K562 (cell line): Measurements from ENCODE around the gene HJV. TPM values are rescaled to one million over a fixed set of nuclear protein-coding genes. Genes with fewer than 3 reads are reported as not detected.

Source experiments
- ATAC-seq: fragments of 200-7000 bp; cut with Tn5 transposase; 3 replicates; pipeline ENCODE4 v1.9.1; 2020; ENCODE audit warnings: moderate library complexity
- BruUV-seq: library from RNA; stranded (reverse); fragments of 400-500 nt; replicated peaks from 2 replicates; lab custom pipeline; 2021; lab: Mats Ljungman, UMichigan
- CTCF ChIA-PET: fragments of 300-600 bp; formaldehyde crosslinking; extraction: SDS; loops from one replicate; lab custom pipeline; 2021; ENCODE audit warnings: low intra/inter-chr PET ratio; lab: Yijun Ruan, JAX
- POLR2A ChIA-PET: fragments of 300-600, 350-650 bp; sonication (Branson Sonifier 250); formaldehyde crosslinking; extraction: SDS; loops from one replicate; lab custom pipeline; 2021; ENCODE audit warnings: antibody characterized with exemption, inconsistent platforms; lab: Yijun Ruan, JAX
- DNase-seq, 4 experiments: peaks; one replicate each; pipeline versions ENCODE4 v3.0.0 to v3.0.0-alpha.2; 2011 to 2018; ENCODE audit warnings: low spot score in 3 of 4, mixed read lengths in 3 of 4; ENCODE audit errors: extremely low read depth in 1 of 4
- FAIRE-seq: peaks from 2 replicates; lab custom pipeline; 2011; peaks lifted over from hg19 to GRCh38; lab: Jason Lieb, UNC
- H2AFZ ChIP-seq: 2 replicates; pipeline ENCODE4 v1.6.0; 2011; ENCODE audit warnings: low read depth, low read length, control low read depth, inconsistent platforms
- H3K27ac ChIP-seq: fragments of 200-600 bp; 3 replicates; pipeline ENCODE4 v1.8.0; 2011; ENCODE audit warnings: low read depth, mild to moderate bottlenecking, control low read depth, inconsistent platforms, low read length, moderate library complexity, mixed read lengths; ENCODE audit errors: extremely low read depth
- H3K27me3 ChIP-seq, 2 experiments: fragments of 300-600 bp in 1 of 2; 2 replicates in 1 of 2; 3 replicates in 1 of 2; pipeline versions ENCODE4 v1.6.0 to v1.8.0; 2011; ENCODE audit warnings: inconsistent platforms in 2 of 2, low read length in 2 of 2, mild to moderate bottlenecking in 1 of 2, mixed read lengths in 1 of 2, moderate library complexity in 1 of 2; ENCODE audit not compliant: control insufficient read depth in 2 of 2, insufficient read depth in 2 of 2
- H3K36me3 ChIP-seq: fragments of 300-600 bp; 3 replicates; pipeline ENCODE4 v1.8.0; 2011; ENCODE audit warnings: mild to moderate bottlenecking, low read length, inconsistent platforms; ENCODE audit not compliant: control insufficient read depth, insufficient read depth
- H3K4me1 ChIP-seq, 2 experiments: fragments of 200-600 bp in 1 of 2; replicated peaks in 1 of 2; 2 replicates in 1 of 2; 3 replicates in 1 of 2; pipeline versions ENCODE4 v1.5.1 to v1.8.0; 2011; ENCODE audit warnings: inconsistent platforms in 2 of 2, low read length in 2 of 2, mild to moderate bottlenecking in 1 of 2, mixed read lengths in 1 of 2, moderate library complexity in 1 of 2; ENCODE audit not compliant: control insufficient read depth in 2 of 2, insufficient read depth in 2 of 2
- H3K4me2 ChIP-seq: 2 replicates; pipeline ENCODE4 v1.6.1; 2011; ENCODE audit warnings: low read length, control low read depth, inconsistent platforms, mixed read lengths; ENCODE audit not compliant: insufficient read depth
- H3K4me3 ChIP-seq: fragments of 200-600 bp; sonication (generic), shearing (Covaris generic); 2 replicates; pipeline ENCODE4 v1.5.1; 2016; ENCODE audit warnings: control low read depth, inconsistent platforms
- H3K79me2 ChIP-seq: fragments of 200-600 bp; 3 replicates; pipeline ENCODE4 v1.8.0; 2011; ENCODE audit warnings: low read length, inconsistent platforms; ENCODE audit not compliant: control insufficient read depth, insufficient read depth
- H3K9ac ChIP-seq, 2 experiments: 2 replicates each; pipeline versions ENCODE4 v1.6.0 to v1.6.1; 2011; ENCODE audit warnings: low read depth in 2 of 2, low read length in 2 of 2, control low read depth in 1 of 2, inconsistent platforms in 1 of 2, mild to moderate bottlenecking in 1 of 2, mixed read lengths in 1 of 2; ENCODE audit not compliant: insufficient read depth in 1 of 2
- H3K9me1 ChIP-seq: one replicate; pipeline ENCODE4 v1.6.0; 2011; ENCODE audit warnings: inconsistent platforms, mild to moderate bottlenecking, low read length, moderate library complexity; ENCODE audit not compliant: control insufficient read depth, insufficient read depth
- H3K9me3 ChIP-seq: replicated peaks from 2 replicates; pipeline ENCODE4 v1.5.1; 2011; ENCODE audit warnings: low read depth, low read length, inconsistent platforms; ENCODE audit not compliant: control insufficient read depth, insufficient read depth
- H4K20me1 ChIP-seq: replicated peaks from 2 replicates; pipeline ENCODE4 v1.6.1; 2011; ENCODE audit warnings: low read length, inconsistent platforms, mixed read lengths; ENCODE audit not compliant: control insufficient read depth, insufficient read depth
- BMI1 ChIP-seq: fragments of 150-350 bp; IDR thresholded peaks from 2 replicates; pipeline ENCODE4 v1.6.1; 2014; ENCODE audit warnings: low read length
- KAT8 ChIP-seq: fragments of 450-650 bp; IDR thresholded peaks from 2 replicates; pipeline ENCODE4 v1.6.1; 2016; ENCODE audit warnings: low read depth, mild to moderate bottlenecking
- LARP7 ChIP-seq: fragments of 450-650 bp; IDR thresholded peaks from 2 replicates; pipeline ENCODE4 v1.6.1; 2016
- LCOR ChIP-seq: sonication (generic); formaldehyde crosslinking; IDR thresholded peaks from 2 replicates; pipeline ENCODE4 v1.8.0; 2022; ENCODE audit warnings: mild to moderate bottlenecking, missing genetic modification reagents
- MAFF ChIP-seq: IDR thresholded peaks from 2 replicates; pipeline ENCODE4 v1.6.1; 2012; ENCODE audit warnings: low read length, improper control_type of control experiment
- NCOR1 ChIP-seq: fragments of 450-650 bp; IDR thresholded peaks from 2 replicates; pipeline ENCODE4 v1.6.1; 2016; ENCODE audit warnings: mild to moderate bottlenecking, moderate library complexity
- NUFIP1 ChIP-seq: fragments of 450-650 bp; IDR thresholded peaks from 2 replicates; pipeline ENCODE4 v1.6.1; 2018; ENCODE audit not compliant: partially characterized antibody
- OTX1 ChIP-seq: fragments of 450-650 bp; formaldehyde crosslinking; IDR thresholded peaks from 2 replicates; pipeline ENCODE4 v1.4.0; 2022; ENCODE audit warnings: mild to moderate bottlenecking
- POLR2AphosphoS2 ChIP-seq: IDR thresholded peaks from 2 replicates; pipeline ENCODE4 v1.6.1; 2012; ENCODE audit warnings: low read length, improper control_type of control experiment
- RB1 ChIP-seq: fragments of 450-650 bp; IDR thresholded peaks from 2 replicates; pipeline ENCODE4 v1.6.1; 2017; ENCODE audit warnings: low read depth, mild to moderate bottlenecking
- SIX5 ChIP-seq, 2 experiments: IDR thresholded peaks; 2 replicates each; pipeline ENCODE4 v1.6.1; 2011; ENCODE audit warnings: low read length in 2 of 2, borderline replicate concordance in 1 of 2, low read depth in 1 of 2, mild to moderate bottlenecking in 1 of 2, moderate library complexity in 1 of 2; ENCODE audit not compliant: insufficient read depth in 1 of 2
- SMAD1 ChIP-seq: fragments of 150-350 bp; IDR thresholded peaks from 2 replicates; pipeline ENCODE4 v1.6.1; 2014; ENCODE audit warnings: low read length, low read depth; ENCODE audit not compliant: partially characterized antibody
- TAF9B ChIP-seq: fragments of 450-650 bp; IDR thresholded peaks from 2 replicates; pipeline ENCODE4 v1.6.1; 2018; ENCODE audit warnings: mild to moderate bottlenecking; ENCODE audit not compliant: partially characterized antibody
- U2AF2 ChIP-seq: fragments of 200-400 bp; formaldehyde crosslinking; optimal IDR thresholded peaks from 2 replicates; pipeline ENCODE3; 2017; ENCODE audit warnings: low read depth, mild to moderate bottlenecking, low read length
- ZNF431 ChIP-seq: sonication (generic); formaldehyde crosslinking; IDR thresholded peaks from 2 replicates; pipeline ENCODE4 v1.8.0; 2022; ENCODE audit warnings: mild to moderate bottlenecking, missing genetic modification reagents
- ZNF444 ChIP-seq: fragments of 250-450 bp; sonication (Bioruptor Pico); IDR thresholded peaks from 2 replicates; pipeline ENCODE4 v1.4.0; 2020; ENCODE audit warnings: mild to moderate bottlenecking, moderate library complexity
- ZNF507 ChIP-seq: conservative IDR thresholded peaks from 2 replicates; pipeline ENCODE4 v1.6.1; 2017; ENCODE audit warnings: missing genetic modification characterization, missing compliant biosample characterization
- ZNF583 ChIP-seq: fragments of 250-450 bp; sonication (Bioruptor Pico); IDR thresholded peaks from 2 replicates; pipeline ENCODE4 v1.4.0; 2020
- WGBS: fragments of 100-300 bp; shearing (Covaris generic); methylation state at CpG from one replicate; pipeline ENCODE4 v1.1.6; 2016; ENCODE audit warnings: low coverage, mixed read lengths; ENCODE audit not compliant: insufficient coverage; ENCODE audit errors: missing lambda C conversion rate; 5-methylcytosine and 5-hydroxymethylcytosine counted together
- in situ Hi-C: fragments of 300-500 bp; cut with MboI; formaldehyde crosslinking; loops from 4 replicates; pipeline ENCODE4 v1.15.0; 2018; ENCODE audit warnings: inconsistent platforms, mixed read lengths
- intact Hi-C: fragments of 100-400 bp; cut with micrococcal nuclease; formaldehyde crosslinking; loops from 2 replicates; pipeline ENCODE4 v1.14.2; 2022
- polyA plus RNA-seq, 8 experiments: library from polyadenylated mRNA; depleted of rRNA in 4 of 8; stranded (reverse) in 5 of 8; unstranded in 3 of 8; fragments of >200 nt; fragmentation: Nextera tagmentation in 2 of 8; fragmentation: Illumina TruSeq in 1 of 8; extraction: Ambion mirVana in 2 of 8; extraction: Trizol in 1 of 8; gene quantifications; 2 replicates each; pipeline versions ENCODE4 v1.2.1 to v1.2.3, GENCODE V29; 2011 to 2014; ENCODE audit warnings: inconsistent platforms in 1 of 8, missing spikeins in 1 of 8
- total RNA-seq, 7 experiments: library from RNA; depleted of rRNA in 6 of 7; stranded (reverse); fragments of >200 nt in 6 of 7; fragmentation: Illumina TruSeq in 2 of 7; extraction: Trizol in 2 of 7; gene quantifications; 2 replicates each; pipeline versions ENCODE4 v1.2.1 to v1.2.3, GENCODE V29; 2011 to 2021; ENCODE audit warnings: low replicate concordance in 1 of 7
- TF ChIP-seq, protein P1 (sequence below): fragments of 250-450 bp; sonication (Bioruptor Pico); IDR thresholded peaks from 2 replicates; pipeline ENCODE4 v1.8.0; 2022; ENCODE audit warnings: inconsistent platforms, mild to moderate bottlenecking, moderate library complexity, borderline replicate concordance
- TF ChIP-seq, protein P2 (sequence below): fragments of 450-650 bp; IDR thresholded peaks from 2 replicates; pipeline ENCODE4 v1.6.1; 2016; ENCODE audit warnings: missing biosample characterization, missing genetic modification characterization
- TF ChIP-seq, protein P3 (sequence below): fragments of 450-650 bp; IDR thresholded peaks from 2 replicates; pipeline ENCODE4 v1.6.1; 2016; ENCODE audit warnings: low read depth, mild to moderate bottlenecking, moderate library complexity

HJV gene
- total and polyA plus RNA-seq, 9 of the 15 experiments (the other 6 are each of a cell fraction or from before 2014, with no cell fraction given), result 1.0 to 6.6 (median 2.4) TPM

DNA sequence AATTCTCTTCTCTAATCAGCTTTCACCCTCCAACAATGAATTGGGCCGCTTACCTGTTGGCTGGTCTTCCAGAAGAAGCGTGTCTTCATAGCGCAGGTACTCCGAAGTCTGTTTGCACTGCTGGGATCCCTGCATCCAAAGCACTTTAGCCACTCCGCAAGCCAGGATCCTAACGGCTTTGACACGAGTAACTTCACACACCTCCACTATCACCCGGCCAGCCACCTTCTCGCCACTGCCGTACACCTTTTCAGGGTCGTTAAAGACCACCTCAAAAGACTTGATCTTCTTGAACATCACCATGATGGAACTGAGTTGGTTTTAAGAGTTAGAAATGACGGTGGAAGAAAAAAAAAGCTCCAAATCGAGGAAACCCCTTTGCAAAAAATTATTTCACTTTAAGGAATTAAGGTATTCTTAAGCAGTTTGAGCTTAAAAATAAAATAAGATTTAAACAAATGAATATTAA is 25.5 kb downstream of the HJV start (continued):
- TF ChIP-seq NUFIP1 (no peak), LARP7 (peak; percentile 95)
- TF ChIP-seq, protein P1, sequence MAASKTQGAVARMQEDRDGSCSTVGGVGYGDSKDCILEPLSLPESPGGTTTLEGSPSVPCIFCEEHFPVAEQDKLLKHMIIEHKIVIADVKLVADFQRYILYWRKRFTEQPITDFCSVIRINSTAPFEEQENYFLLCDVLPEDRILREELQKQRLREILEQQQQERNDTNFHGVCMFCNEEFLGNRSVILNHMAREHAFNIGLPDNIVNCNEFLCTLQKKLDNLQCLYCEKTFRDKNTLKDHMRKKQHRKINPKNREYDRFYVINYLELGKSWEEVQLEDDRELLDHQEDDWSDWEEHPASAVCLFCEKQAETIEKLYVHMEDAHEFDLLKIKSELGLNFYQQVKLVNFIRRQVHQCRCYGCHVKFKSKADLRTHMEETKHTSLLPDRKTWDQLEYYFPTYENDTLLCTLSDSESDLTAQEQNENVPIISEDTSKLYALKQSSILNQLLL (CRISPR knock-in tag), result no peak

DNA sequence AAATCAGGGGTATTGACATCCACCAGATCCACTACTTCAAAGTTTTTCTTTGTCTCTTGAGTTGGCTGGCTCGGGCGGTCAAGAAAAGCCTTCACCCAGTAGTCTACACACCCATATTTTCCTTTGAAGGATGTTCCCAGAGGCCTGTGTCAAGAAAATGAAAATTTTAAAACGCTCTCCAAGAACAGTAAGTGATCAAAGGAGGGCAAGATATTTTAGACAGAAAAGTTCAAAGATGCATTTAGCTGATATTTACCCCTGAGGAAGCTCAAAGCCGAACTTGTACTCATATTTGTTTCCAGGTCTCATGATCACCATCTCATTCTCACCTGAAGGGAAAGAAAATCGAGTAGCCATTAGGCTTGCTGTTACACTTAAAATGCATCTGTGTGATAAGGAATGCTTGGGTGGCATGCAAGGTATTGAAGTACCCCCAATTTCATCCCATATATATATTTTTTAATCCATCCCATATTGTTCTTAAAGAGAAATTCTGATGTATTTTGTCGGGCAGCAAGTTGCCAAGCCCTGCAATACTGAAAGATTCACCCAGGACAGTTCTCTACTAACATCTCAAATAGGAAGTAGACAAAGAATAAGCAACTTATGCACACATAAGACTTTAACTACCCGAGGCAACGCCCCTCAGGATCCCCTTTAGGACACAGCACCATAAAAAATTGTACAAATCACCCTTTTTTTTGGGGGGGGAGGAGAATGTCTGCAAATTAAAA is 26.2 kb downstream of the HJV start:
- no peaks in the 10 kb centered on the region for H3K9me3 ChIP-seq
- in situ Hi-C loops, result no loop called here
- H3K4me3 ChIP-seq, result peak overlapping the region; percentile 85
- H3K27ac ChIP-seq, result peak overlapping the region; percentile 99
- ATAC-seq, result no peak
- H3K4me2 ChIP-seq, result peak overlapping the region; percentile 97
- H3K9ac ChIP-seq, result peak overlapping the region; percentile 94 to 100
- H3K36me3 ChIP-seq, result peaks cover 44% of the 10 kb centered on the region
- CTCF ChIA-PET, result no interaction called here
- BruUV-seq, result TSS peak; percentile 42
- 0% methylated on average over 8 of the region's 8 CpGs for WGBS
- H2AFZ ChIP-seq, result no peak overlapping the region
- intact Hi-C loops, result no loop called here
- H3K79me2 ChIP-seq, result peaks cover 71% of the 10 kb centered on the region
- H3K4me1 ChIP-seq, result peaks cover 14 to 31% of the 10 kb centered on the region in 2 experiments; a peak in 3 of 5 replicates
- FAIRE-seq, result no peak
- peaks cover 3% of the 10 kb centered on the region for H3K9me1 ChIP-seq
- POLR2A ChIA-PET, result interaction anchor here (1.0 to 14.0 kb wide), 6 partner anchors 11 to 68 kb away, joined by 4 to 320 read pairs (median 8); partner anchors contain the start of gene RBM8A
- H3K27me3 ChIP-seq, result no peaks in the 10 kb centered on the region
- DNase-seq, result peak in 2 of 4 experiments; percentile 38 to 41
- peaks cover 44% of the 10 kb centered on the region for H4K20me1 ChIP-seq
- TF ChIP-seq TAF9B, result no peak
- TF ChIP-seq ZNF444 (CRISPR knock-in tag), result 0 out of 2 replicates have a peak, but pooled peaks have one; percentile 7
- TF ChIP-seq MAFF, result no peak
- no peak for TF ChIP-seq RB1
- peak; percentile 12; the same call in 1 of the 2 replicates for TF ChIP-seq POLR2AphosphoS2
- no peak for TF ChIP-seq KAT8
- TF ChIP-seq U2AF2, result no peak
- no peak for TF ChIP-seq BMI1
- TF ChIP-seq ZNF431 (CRISPR knock-in tag), result no peak
- TF ChIP-seq OTX1 (CRISPR knock-in tag), result no peak; the same call in 1 of the 2 replicates
- TF ChIP-seq LCOR, result no peak
- TF ChIP-seq, protein P2, sequence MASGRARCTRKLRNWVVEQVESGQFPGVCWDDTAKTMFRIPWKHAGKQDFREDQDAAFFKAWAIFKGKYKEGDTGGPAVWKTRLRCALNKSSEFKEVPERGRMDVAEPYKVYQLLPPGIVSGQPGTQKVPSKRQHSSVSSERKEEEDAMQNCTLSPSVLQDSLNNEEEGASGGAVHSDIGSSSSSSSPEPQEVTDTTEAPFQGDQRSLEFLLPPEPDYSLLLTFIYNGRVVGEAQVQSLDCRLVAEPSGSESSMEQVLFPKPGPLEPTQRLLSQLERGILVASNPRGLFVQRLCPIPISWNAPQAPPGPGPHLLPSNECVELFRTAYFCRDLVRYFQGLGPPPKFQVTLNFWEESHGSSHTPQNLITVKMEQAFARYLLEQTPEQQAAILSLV (tag), result no peak
- TF ChIP-seq ZNF507 (tag), result no peak
- TF ChIP-seq, protein P3, sequence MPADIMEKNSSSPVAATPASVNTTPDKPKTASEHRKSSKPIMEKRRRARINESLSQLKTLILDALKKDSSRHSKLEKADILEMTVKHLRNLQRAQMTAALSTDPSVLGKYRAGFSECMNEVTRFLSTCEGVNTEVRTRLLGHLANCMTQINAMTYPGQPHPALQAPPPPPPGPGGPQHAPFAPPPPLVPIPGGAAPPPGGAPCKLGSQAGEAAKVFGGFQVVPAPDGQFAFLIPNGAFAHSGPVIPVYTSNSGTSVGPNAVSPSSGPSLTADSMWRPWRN, result no peak
- TF ChIP-seq NCOR1, result no peak
- TF ChIP-seq SMAD1, result no peak
- TF ChIP-seq SIX5 (IDR thresholded peaks at IDR 0.05; ENCODE audit: borderline replicate concordance in 1 of 2, insufficient read depth in 1 of 2, low read depth in 1 of 2, low read length in 2 of 2), result no peak
- TF ChIP-seq ZNF583 (CRISPR knock-in tag), result no peak
